ENCODE data around the gene COX4I2.

Gene COX4I2

GRCh38 chr20:31670371-31671228, 32.9 kb downstream of the COX4I2 start (continued):
- TF ChIP-seq ZNF174 (tag by site-specific recombination; IDR thresholded peaks at IDR 0.05) = no peak
- no peak for TF ChIP-seq ZNF529 (tag by site-specific recombination; IDR thresholded peaks at IDR 0.05; ENCODE audit: insufficient replicate concordance)
- TF ChIP-seq PRDM6 (tag by site-specific recombination; IDR thresholded peaks at IDR 0.05) = no peak
- TF ChIP-seq GLIS2 (tag by site-specific recombination; IDR thresholded peaks at IDR 0.05) = peak; percentile 36; the same call in 1 of the 2 replicates
- no peak for TF ChIP-seq ZNF654 (tag by site-specific recombination; IDR thresholded peaks at IDR 0.05; ENCODE audit: low read depth)
- no peak for TF ChIP-seq AEBP2 (tag by site-specific recombination; IDR thresholded peaks at IDR 0.05; ENCODE audit: borderline replicate concordance)
- TF ChIP-seq ZNF747 (tag by site-specific recombination; IDR thresholded peaks at IDR 0.05) = no peak
- TF ChIP-seq ZNF645 (tag by site-specific recombination; IDR thresholded peaks at IDR 0.05) = no peak
- no peak for TF ChIP-seq ZNF302 (tag by site-specific recombination; IDR thresholded peaks at IDR 0.05; ENCODE audit: low read depth)
- TF ChIP-seq ZNF280C (tag by site-specific recombination; IDR thresholded peaks at IDR 0.05) = no peak
- TF ChIP-seq ZNF791 (tag by site-specific recombination; IDR thresholded peaks at IDR 0.05) = no peak
- no peak for TF ChIP-seq ZNF548 (tag by site-specific recombination; IDR thresholded peaks at IDR 0.05)
- TF ChIP-seq ZNF155 (tag by site-specific recombination; IDR thresholded peaks at IDR 0.05) = no peak
- TF ChIP-seq ZNF2 (tag by site-specific recombination; IDR thresholded peaks at IDR 0.05) = no peak
- no peak for TF ChIP-seq ZNF837 (tag by site-specific recombination; IDR thresholded peaks at IDR 0.05)
- no peak for TF ChIP-seq KLF8 (tag by site-specific recombination; IDR thresholded peaks at IDR 0.05)
- TF ChIP-seq ZBTB21 (tag by site-specific recombination; IDR thresholded peaks at IDR 0.05) = no peak
- TF ChIP-seq ZNF239 (tag by site-specific recombination; IDR thresholded peaks at IDR 0.05) = no peak
- peak; percentile 77; the same call in 1 of the 2 replicates for TF ChIP-seq ZNF24 (tag by site-specific recombination; IDR thresholded peaks at IDR 0.05)
- no peak for TF ChIP-seq ZFP41 (tag by site-specific recombination; IDR thresholded peaks at IDR 0.05; ENCODE audit: borderline replicate concordance)
- TF ChIP-seq ZNF19 (tag by site-specific recombination; IDR thresholded peaks at IDR 0.05; ENCODE audit: low read depth) = no peak
- TF ChIP-seq ZFP69B (tag by site-specific recombination; IDR thresholded peaks at IDR 0.05) = 0 out of 2 replicates have a peak, but pooled peaks have one; percentile 58
- no peak for TF ChIP-seq CTCF (tag by site-specific recombination; IDR thresholded peaks at IDR 0.05)
- no peak for TF ChIP-seq ZNF266 (tag by site-specific recombination; IDR thresholded peaks at IDR 0.05; ENCODE audit: low read depth)
- TF ChIP-seq REST (tag by site-specific recombination; IDR thresholded peaks at IDR 0.05) = peak; percentile 30; the same call in 1 of the 2 replicates
- peak; percentile 89 for TF ChIP-seq ZNF18 (tag by site-specific recombination; IDR thresholded peaks at IDR 0.05)
